PC-9 (cell line): ENCODE results near the gene LCN9.

Source experiments
- EZH2 ChIP-seq: fragments of 200-600 bp; sonication (generic); IDR thresholded peaks from 2 replicates; pipeline ENCODE4 v1.8.0; 2017; ENCODE audit warnings: antibody characterized with exemption, low read depth
- TF ChIP-seq, protein P1 (sequence below): fragments of 200-600 bp; sonication (generic); conservative IDR thresholded peaks from 2 replicates; pipeline ENCODE4 v1.6.1; 2017; ENCODE audit warnings: mixed run types, antibody characterized with exemption, mild to moderate bottlenecking, moderate library complexity

DNA sequence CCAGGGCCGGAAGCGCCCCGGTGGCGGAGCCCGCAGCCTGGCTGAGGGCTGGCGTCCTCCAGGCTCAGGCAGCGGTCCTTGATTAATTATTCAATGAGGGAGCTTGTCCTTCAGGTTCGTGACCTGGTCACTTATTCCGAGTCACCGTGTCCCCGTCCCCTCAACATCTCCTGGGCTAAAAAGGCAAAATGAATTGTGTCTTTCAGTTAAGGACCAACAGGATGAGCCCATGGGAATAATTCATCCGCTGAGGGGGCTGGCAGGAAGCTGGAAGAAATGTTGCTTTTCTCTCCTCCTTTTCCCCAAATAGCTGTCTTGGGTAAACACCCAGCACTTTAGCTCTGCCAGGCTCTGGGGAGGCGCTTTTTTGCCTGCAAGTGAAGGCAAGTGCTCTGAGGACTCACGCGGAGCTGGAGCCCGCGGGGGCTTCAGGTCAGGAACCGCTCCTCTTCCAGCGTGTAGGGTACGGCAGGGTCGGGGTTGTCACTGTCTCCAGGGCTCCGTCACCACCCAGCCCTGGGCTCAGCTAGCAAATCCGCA is 52.0 kb downstream of the LCN9 start:
- TF ChIP-seq EZH2, result no peak
- TF ChIP-seq, protein P1, sequence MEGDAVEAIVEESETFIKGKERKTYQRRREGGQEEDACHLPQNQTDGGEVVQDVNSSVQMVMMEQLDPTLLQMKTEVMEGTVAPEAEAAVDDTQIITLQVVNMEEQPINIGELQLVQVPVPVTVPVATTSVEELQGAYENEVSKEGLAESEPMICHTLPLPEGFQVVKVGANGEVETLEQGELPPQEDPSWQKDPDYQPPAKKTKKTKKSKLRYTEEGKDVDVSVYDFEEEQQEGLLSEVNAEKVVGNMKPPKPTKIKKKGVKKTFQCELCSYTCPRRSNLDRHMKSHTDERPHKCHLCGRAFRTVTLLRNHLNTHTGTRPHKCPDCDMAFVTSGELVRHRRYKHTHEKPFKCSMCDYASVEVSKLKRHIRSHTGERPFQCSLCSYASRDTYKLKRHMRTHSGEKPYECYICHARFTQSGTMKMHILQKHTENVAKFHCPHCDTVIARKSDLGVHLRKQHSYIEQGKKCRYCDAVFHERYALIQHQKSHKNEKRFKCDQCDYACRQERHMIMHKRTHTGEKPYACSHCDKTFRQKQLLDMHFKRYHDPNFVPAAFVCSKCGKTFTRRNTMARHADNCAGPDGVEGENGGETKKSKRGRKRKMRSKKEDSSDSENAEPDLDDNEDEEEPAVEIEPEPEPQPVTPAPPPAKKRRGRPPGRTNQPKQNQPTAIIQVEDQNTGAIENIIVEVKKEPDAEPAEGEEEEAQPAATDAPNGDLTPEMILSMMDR, result no peak
